Esophagus squamous epithelium (tissue), 5 donors: ENCODE measurements around the gene TUBD1. TPM values are rescaled to one million over a fixed set of nuclear protein-coding genes. Genes with fewer than 3 reads are reported as not detected.

Experiments
- DNase-seq: peaks from one replicate; lab custom pipeline; 2025; lab: John Stamatoyannopoulos, UW
- H3K27ac ChIP-seq, 4 donors: fragments of 200-600 bp; sonication (generic); one replicate each; pipeline ENCODE4 v1.5.1; 2016 to 2019; ENCODE audit warnings: mild to moderate bottlenecking in 1 of 4
- H3K27me3 ChIP-seq, 4 donors: fragments of 200-600 bp; sonication (generic); 1 replicate in 3 of 4; 2 replicates in 1 of 4; pipeline versions ENCODE4 v1.5.1 to v1.6.0; 2017 to 2021; ENCODE audit warnings: antibody characterized with exemption in 1 of 4
- H3K36me3 ChIP-seq, 3 donors: fragments of 200-600 bp; sonication (generic); one replicate each; pipeline ENCODE4 v1.5.1; 2016 to 2019
- H3K4me1 ChIP-seq, 3 donors: fragments of 200-600 bp; sonication (generic); one replicate each; pipeline ENCODE4 v1.5.1; 2017 to 2019
- H3K4me3 ChIP-seq, 4 donors: fragments of 200-600 bp; sonication (generic); 1 replicate in 3 of 4; 2 replicates in 1 of 4; pipeline ENCODE4 v1.5.1; 2016 to 2019; ENCODE audit warnings: mild to moderate bottlenecking in 2 of 4, moderate library complexity in 1 of 4
- H3K9me3 ChIP-seq, 3 donors: fragments of 200-600 bp; sonication (generic); one replicate each; pipeline ENCODE4 v1.5.1; 2016 to 2019
- CTCF ChIP-seq, 6 experiments: fragments of 450-650 bp in 4 of 6; fragments of 200-600 bp in 2 of 6; sonication (generic) in 2 of 6; IDR thresholded peaks; one replicate each; pipeline ENCODE4 v1.5.1; 2016 to 2019; ENCODE audit warnings: antibody characterized with exemption in 6 of 6, mild to moderate bottlenecking in 4 of 6, moderate library complexity in 4 of 6
- POLR2A ChIP-seq, 4 donors: fragments of 450-650 bp; IDR thresholded peaks; one replicate each; pipeline ENCODE4 v1.6.1; 2017; ENCODE audit warnings: antibody characterized with exemption in 4 of 4, mild to moderate bottlenecking in 4 of 4, moderate library complexity in 3 of 4
- WGBS, 2 donors: methylation state at CpG; one replicate each; pipeline ENCODE4 v1.1.5; 2018; 5-methylcytosine and 5-hydroxymethylcytosine counted together
- intact Hi-C: fragments of 100-400 bp; cut with DNase I; formaldehyde crosslinking; loops from one replicate; pipeline ENCODE4 v1.15.0; 2022
- total RNA-seq, 4 donors: library from RNA; depleted of rRNA; stranded (reverse); fragments of >200 nt; gene quantifications; one replicate each; pipeline ENCODE4 v1.1.0, GENCODE V29; 2016
- donor health status: DM: yes; HTN: yes; CAD: no.

Gene TUBD1
- total RNA-seq, 4 donors from 2014 or later = 8.0 to 16.0 (median 12.5) TPM

DNA sequence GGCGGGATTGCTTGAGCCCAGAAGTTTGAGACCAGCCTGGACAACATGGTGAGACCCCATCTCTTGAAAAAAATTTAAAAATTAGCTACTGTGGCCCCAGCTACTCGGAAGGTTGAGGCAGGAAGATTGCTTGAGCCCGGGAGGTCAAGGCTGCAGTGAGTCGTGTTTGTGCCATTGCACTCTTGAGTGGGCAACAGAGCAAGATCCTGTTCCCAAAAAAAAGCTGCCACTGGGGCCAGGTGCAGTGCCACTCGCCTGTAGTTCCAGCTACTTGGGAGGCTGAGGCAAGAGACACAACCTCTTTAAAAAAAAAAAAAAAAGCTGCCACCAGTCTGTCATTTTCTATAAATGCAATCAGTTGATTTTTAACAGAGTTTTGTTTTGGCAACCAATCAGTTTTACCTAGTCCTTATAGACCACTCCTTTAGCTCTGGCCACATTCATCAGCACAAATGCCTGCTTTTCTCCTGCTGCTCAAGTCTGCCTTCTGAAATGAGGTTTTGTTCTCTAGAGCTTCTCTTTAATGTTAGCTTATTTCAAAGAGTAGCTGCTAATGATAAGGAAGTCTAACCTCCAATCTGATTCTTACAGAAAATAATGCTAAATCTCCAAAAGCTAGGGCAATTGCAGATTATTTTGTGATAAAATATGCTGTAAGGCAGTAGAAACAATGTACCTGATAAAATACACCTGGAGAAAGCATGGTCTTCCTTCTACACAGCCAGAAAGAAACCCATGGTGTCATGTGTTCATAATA, 64.8 kb downstream of the TUBD1 start:
- Histone ChIP-seq H3K4me1 (peaks cover 24 to 71% (median 44%) of the 10 kb centered on the region in 3 donors), H3K4me3 (peak overlapping the region in 1 of 4 donors; percentile 34), H3K27ac (peak overlapping the region; percentile 75 to 87 (median 81)), H3K9me3 (no peaks in the 10 kb centered on the region), H3K27me3 (no peaks in the 10 kb centered on the region), H3K36me3 (peaks cover 0 to 2% (median 0%) of the 10 kb centered on the region in 3 donors)
- 75 to 76% methylated on average over 5 of the region's 5 CpGs for WGBS, 2 donors
- no peak for DNase-seq
- TF ChIP-seq POLR2A (IDR thresholded peaks at IDR 0.05) = no peak
- no peak for TF ChIP-seq CTCF (IDR thresholded peaks at IDR 0.05)
- intact Hi-C loops = no loop called here

DNA sequence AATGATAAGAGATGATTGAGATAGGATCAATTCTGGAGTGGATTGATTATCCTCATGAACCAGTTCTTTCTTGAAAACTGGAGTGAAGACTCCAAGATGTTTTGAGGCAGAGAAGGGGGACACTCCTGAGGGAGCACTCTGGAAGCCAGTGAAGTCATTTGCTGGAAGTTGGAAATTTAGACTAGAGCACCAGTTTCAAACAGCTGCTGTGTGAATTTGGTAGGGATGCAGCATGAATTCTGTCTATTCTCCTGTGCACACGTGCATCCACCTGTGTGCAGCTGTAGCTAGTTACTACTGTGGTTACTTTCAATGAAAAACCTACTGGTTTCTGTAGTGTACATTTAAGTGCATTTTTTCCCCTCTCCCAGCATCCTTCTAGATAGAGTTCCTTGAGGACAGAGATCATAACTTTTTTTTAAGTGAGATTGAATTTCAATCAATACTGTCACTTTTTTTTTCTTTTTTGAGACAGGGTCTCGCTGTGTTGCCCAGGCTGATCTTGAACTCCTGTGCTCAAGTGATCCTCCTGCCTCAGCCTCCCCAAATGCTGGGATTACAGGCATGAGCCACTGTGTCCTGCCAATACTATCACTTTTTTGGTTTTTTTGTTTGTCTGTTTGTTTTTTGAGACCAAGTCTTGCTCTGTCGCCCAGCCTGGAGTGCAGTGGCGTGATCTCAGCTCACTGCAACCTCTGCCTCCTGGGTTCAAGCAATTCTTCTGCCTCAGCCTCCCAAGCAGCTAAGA, 65.9 kb downstream of the TUBD1 start:
- no peak overlapping the region for H3K4me3 ChIP-seq
- peak overlapping the region; percentile 75 to 85 (median 80) for H3K27ac ChIP-seq
- H3K4me1 ChIP-seq = peaks cover 24 to 68% (median 44%) of the 10 kb centered on the region in 3 donors
- whole genome bisulfite sequencing, 2 donors = 82 to 92% methylated on average over 4 of the region's 4 CpGs
- DNase-seq = no peak
- no peaks in the 10 kb centered on the region for H3K27me3 ChIP-seq
- intact Hi-C loops = no loop called here
- peaks cover 0 to 9% (median 0%) of the 10 kb centered on the region in 3 donors for H3K36me3 ChIP-seq
- TF ChIP-seq CTCF (IDR thresholded peaks at IDR 0.05) = no peak
- no peaks in the 10 kb centered on the region for H3K9me3 ChIP-seq

DNA sequence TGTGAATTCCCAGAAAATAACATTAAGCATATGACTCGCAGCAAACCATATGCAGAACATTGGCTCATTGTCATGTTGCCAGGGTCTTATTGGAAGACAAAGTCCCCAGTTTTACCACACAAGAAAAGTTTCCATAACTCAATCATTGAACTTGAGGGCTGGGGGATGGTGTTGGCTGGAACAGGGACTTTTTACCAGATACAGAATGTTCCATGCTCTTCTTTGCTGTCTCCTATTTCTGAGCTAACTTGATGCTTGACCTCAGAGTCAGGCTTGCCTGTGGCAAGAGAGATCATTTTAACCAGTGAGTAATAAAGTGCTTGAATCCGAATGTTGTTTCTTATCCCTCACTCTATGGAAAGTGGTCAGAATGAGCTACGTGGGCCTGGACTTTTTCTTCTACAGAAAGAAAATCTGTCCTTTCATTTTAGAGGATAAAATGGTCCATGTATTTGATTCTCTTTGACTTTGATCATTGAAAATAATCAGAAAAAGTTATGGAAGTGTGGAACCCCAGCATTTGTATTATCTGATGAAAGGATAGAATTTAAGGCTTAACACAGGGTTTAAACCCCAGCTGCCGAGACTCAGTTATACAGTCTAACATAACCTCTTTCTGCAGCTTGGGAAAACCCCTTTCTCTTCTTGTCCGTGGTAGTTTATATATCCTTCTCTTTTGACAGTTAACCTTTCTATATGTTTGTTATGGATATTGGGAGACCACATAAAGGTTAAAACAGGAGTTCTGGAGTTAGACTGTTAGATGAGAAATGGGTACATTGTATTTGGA, 67.0 kb downstream of the TUBD1 start:
- DNase-seq = no peak
- Histone ChIP-seq H3K9me3 (no peaks in the 10 kb centered on the region), H3K36me3 (peaks cover 0 to 14% (median 0%) of the 10 kb centered on the region in 3 donors), H3K27me3 (no peaks in the 10 kb centered on the region), H3K4me3 (no peak overlapping the region), H3K27ac (peak overlapping the region; percentile 37 to 85 (median 80)), H3K4me1 (peaks cover 24 to 57% (median 39%) of the 10 kb centered on the region in 3 donors)
- TF ChIP-seq CTCF (IDR thresholded peaks at IDR 0.05) (no peak), POLR2A (IDR thresholded peaks at IDR 0.05) (no peak)
- intact Hi-C loops = no loop called here
- 43 to 53% methylated on average over 5 of the region's 5 CpGs for WGBS, 2 donors

DNA sequence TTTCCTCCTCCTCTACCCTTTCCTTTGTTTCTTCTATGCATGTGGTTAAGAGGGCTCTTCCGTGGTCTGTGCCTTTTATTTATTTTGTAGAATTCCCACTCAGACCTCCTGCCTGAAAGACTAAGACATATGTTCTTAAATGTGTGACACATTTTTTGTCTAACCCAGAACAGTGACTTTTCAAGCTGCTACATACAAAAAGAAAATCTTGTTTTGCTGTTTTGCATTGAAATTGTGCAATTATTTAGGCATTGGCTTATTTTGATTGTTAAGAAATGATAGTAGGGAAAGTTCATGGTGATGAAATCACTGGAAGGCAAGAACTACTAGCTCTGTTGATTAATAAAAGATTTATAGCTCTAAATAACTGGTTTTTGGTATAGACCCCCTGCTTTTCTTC, 76.8 kb downstream of the TUBD1 start:
- no peak for DNase-seq
- no peaks in the 10 kb centered on the region for H3K9me3 ChIP-seq
- no peak overlapping the region for H3K4me3 ChIP-seq
- peak overlapping the region; percentile 36 to 60 (median 44) for H3K27ac ChIP-seq
- 69 to 78% methylated on average over 1 of the region's 1 CpG for WGBS, 2 donors
- H3K4me1 ChIP-seq = peaks cover 0 to 5% (median 3%) of the 10 kb centered on the region in 3 donors
- intact Hi-C loops = no loop called here
- no peaks in the 10 kb centered on the region for H3K27me3 ChIP-seq
- no peak for TF ChIP-seq CTCF (IDR thresholded peaks at IDR 0.05)
- TF ChIP-seq POLR2A (IDR thresholded peaks at IDR 0.05) = no peak
- peaks cover 0 to 52% (median 0%) of the 10 kb centered on the region in 3 donors for H3K36me3 ChIP-seq
